Transverse colon (tissue), 3 donors: ENCODE data around the gene SYDE2.

ENCODE experiments used
- CTCF ChIP-seq, 5 experiments: fragments of 200-600 bp in 3 of 5; fragments of 450-650 bp in 2 of 5; sonication (generic) in 3 of 5; IDR thresholded peaks; 1 replicate in 2 of 5; 2 replicates in 3 of 5; pipeline ENCODE4 v1.5.1; 2016 to 2017; ENCODE audit warnings: antibody characterized with exemption in 5 of 5, inconsistent platforms in 3 of 5, mild to moderate bottlenecking in 2 of 5, moderate library complexity in 1 of 5
- EP300 ChIP-seq: sonication (generic); formaldehyde crosslinking; IDR thresholded peaks from one replicate; pipeline ENCODE4 v1.6.1; 2017; ENCODE audit warnings: antibody characterized with exemption, low read depth

DNA sequence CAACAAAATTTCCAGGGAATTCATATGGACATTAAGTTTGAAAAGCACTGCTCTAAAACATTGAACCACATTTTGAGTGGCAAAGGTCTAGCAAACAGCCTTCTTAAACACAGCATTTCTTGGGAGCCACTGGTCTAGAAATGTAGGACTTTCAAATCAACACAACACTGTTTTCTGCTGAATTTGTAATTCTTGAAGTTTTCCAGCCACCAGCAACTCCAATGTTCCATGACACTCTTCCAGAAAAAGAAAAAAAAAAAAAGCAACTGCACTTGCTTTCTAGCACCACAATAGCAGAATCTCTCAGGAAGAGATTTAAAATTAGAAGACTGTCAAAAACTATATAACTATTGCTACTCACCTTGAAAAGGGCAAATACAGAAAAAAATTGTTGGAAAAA lies 4.5 kb downstream of the SYDE2 start:
- TF ChIP-seq CTCF (IDR thresholded peaks at IDR 0.05) (no peak), EP300 (no peak)
